Measurements from ENCODE around the gene TNS3. TPM values are rescaled to one million over a fixed set of nuclear protein-coding genes. Genes with fewer than 3 reads are reported as not detected.
"Not testable (repeated sequence)": the region's sequence is repeated elsewhere in the genome, so short reads cannot be mapped to it uniquely, and the experiment has no call there.

TNS3 gene
- polyA plus RNA-seq, 3 donors: 85.9 to 94.6 (median 88.0) TPM

DNA sequence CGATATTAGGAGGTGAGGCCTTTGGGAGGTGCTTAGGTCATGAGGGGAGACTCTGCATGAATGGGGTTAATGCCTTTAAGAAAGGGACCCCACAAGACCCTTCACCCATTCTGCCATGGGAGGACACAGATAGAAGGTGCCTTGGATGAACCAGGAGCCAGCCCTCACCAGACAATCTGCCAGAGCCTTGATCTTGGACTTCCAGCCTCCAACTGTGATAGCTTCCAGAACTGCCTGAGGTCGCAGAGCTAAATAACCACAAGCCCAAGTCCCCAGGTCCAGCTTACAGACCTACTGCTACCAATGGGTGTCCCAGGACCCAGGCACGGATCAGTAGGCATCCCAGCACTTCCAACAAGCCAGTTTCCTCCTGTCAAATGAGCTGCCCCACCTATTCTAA is 37.5 kb downstream of the TNS3 start:
- no peak for DNase-seq (ENCODE audit: low read depth in 3 of 3, low spot score in 2 of 3)

DNA sequence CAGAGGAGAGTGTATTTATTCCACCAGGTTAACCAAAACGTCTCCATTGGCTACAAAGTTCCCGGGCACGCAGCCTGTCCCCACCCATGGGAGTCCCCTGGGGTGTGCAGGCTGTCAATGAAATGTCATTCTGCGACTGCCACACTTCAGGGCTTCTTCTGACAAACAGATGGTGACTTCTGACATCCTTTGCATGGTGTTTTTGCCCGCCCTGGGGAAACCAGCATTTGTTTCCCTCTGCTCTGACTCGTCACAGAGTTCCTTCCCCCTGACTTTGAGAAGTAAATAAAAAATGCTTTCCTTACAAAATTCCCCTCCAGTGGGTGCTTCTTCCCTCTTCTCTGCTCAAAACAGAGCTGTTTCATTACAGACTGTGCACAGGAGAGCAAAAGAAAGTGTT is 38.2 kb downstream of the TNS3 start:
- DNase-seq (ENCODE audit: low read depth in 3 of 3, low spot score in 2 of 3): no peak

DNA sequence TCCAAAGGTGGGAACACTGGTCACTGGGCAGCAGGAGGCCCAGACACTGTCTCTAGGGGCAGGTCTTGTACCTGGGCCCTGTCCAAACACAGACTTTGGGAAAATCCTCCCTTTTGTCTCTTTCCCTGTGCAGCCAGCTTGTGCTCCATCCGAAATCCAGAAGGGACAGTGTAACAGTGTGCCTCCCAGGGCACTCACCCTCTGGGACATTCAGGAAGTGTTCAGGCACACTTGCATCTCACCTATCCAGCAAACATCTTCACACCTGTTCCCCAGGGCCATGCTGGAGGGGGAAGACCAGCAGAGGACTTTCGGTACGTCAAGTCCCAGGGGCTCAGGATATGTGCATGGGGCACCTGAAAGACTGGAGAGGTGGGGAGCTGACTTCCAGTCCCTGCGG is 38.9 kb downstream of the TNS3 start:
- DNase-seq (ENCODE audit: low read depth in 3 of 3, low spot score in 2 of 3): no peak

DNA sequence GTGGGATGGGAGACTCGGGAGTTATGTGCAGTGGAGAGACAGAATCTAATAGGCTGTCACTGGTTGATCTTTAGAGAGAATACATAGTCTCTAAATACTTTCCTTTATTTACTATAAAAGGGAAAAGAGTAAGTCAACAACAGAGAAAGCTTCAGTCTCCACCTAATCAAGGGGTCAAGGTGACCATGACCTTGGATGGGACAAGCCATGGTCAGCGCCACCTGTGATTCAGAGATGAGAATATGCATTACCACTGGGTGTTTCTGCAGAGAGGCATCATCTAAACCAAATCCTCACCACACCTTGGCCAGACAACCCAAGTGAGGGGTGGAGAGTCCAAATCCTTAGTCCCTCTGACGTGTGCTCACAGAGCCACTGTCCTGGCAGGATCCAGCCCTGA is 39.9 kb downstream of the TNS3 start:
- no peak for DNase-seq (ENCODE audit: low read depth in 3 of 3, low spot score in 2 of 3)

DNA sequence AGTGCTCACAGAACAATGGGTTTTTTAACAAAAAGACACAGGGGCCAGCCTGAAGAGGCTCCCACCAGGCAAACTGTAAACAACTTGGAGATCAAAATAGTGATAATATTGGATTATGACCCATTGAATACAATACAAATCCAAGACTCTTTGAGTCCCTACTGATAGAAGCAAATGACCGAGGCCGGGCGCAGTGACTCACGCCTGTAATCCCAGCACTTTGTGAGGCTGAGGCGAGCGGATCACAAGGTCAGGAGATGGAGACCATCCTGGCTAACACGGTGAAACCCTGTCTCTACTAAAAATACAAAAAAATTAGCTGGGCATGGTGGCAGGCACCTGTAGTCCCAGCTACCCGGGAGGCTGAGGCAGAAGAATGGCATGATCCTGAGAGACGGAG is 40.4 kb downstream of the TNS3 start:
- DNase-seq (ENCODE audit: low read depth in 3 of 3, low spot score in 2 of 3): not testable (repeated sequence)

DNA sequence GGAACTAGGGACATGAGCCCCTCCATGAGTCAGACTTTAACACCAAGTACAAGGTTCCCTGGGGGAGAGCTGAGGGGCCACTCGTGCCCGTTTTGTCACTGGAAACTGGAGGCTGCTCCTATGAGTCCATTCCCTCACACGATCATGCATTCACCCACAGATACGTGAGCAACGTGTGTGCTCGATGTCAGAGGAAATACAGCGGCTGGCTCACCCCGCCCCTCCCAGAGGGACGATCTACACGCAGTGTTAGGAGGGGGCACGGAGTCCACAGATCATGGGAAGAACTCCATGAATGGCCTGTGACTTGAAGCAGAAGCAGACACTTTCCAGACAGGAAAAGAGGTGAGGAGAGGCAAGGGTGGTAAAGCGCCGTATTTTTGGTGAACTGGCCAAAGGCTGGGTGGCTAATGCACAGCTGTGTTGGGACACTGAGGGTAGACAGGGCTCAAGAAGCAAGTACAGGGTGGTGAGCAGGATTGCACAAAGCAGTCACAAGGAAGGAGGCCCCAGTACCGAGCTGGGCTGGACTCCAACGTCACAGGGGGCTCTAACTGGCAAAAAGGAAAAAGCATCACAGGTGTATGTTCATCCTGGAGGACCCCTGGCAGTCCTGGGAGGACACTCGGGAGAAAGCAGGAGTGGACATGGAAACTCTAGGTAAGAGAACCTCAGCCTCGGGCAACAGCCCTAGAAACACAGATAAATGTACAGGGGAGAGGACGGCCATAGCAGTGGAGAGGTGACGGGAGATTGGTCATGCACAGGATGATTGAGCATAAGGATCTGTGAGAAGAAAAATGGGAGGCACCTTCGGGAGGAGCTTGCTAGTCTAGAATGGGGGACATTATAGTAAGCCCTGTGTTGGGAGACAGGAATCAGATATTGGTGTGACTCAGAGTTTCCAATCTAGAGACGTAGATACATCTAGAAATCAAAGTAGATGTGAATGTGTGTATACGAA is 41.2 kb downstream of the TNS3 start:
- no peak for DNase-seq (ENCODE audit: low read depth in 3 of 3, low spot score in 2 of 3)

DNA sequence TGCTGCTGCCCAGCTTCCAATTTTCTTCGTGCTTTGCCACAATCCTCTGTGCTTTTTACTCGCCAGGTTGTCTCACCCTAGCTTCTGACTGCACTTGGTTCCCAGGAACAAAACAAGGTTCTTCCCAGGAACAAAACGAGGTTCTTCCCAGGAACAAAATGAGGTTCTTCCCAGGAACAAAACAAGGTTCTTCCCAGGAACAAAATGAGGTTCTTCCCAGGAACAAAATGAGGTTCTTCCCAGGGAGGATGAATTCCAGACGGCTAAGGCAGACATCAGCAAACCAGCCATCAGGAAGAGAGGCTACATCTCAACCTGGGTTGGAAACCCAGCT is 41.9 kb downstream of the TNS3 start:
- no peak for DNase-seq (ENCODE audit: low read depth in 3 of 3, low spot score in 2 of 3)

DNA sequence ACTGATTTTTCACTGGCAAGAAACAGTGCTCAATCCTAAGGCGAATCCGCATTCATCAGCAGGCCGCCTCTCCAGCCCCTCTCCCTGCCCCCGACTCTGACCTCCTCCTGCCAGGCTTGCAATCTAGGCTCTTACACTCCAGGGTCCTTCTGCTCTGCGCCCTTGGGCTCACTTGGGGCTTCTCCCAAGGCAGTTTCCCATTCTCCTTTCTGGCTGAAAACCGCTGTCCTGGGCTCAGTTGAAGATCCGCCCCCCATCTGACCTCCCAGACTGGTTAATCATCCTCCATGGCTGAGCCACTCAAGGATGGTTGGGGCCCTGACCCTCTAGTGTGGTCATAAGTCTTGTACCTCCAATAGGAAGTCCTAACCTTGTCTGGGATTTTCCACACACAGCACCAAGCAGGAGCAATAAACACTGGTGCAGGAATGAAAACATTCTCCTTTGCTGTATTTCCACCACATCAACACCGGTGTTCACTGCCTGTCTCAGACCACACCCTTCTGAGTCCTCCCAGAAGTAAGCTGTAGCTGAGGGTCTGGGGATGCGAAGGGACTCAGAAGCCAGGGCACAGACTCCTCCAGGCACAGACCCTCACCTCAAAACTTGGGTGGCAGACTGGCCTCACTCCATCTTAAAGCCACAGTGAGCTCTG is 42.4 kb downstream of the TNS3 start:
- no peak for DNase-seq (ENCODE audit: low read depth in 3 of 3, low spot score in 2 of 3)

DNA sequence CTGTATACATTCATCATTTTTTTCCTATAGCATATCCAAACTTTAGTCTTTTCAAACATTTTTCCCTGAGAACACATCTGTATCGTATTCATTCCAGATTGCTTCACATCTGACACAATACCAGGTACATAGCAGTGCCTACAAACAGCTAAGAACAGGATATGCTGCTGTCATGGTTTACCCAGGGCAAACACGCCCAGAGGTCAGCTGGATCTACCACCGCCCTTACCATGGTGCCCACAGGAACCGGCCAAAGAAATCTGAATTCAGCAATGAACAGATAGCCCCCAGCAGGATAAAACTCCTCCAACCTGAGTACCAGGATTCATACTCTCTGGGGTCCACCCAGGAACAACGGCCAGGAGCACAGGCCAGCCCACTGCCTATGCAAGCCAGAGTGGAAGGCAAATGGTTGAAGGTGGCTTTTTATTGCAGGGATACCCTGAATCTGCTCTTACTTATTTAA is 43.0 kb downstream of the TNS3 start:
- DNase-seq (ENCODE audit: low read depth in 3 of 3, low spot score in 2 of 3): no peak

DNA sequence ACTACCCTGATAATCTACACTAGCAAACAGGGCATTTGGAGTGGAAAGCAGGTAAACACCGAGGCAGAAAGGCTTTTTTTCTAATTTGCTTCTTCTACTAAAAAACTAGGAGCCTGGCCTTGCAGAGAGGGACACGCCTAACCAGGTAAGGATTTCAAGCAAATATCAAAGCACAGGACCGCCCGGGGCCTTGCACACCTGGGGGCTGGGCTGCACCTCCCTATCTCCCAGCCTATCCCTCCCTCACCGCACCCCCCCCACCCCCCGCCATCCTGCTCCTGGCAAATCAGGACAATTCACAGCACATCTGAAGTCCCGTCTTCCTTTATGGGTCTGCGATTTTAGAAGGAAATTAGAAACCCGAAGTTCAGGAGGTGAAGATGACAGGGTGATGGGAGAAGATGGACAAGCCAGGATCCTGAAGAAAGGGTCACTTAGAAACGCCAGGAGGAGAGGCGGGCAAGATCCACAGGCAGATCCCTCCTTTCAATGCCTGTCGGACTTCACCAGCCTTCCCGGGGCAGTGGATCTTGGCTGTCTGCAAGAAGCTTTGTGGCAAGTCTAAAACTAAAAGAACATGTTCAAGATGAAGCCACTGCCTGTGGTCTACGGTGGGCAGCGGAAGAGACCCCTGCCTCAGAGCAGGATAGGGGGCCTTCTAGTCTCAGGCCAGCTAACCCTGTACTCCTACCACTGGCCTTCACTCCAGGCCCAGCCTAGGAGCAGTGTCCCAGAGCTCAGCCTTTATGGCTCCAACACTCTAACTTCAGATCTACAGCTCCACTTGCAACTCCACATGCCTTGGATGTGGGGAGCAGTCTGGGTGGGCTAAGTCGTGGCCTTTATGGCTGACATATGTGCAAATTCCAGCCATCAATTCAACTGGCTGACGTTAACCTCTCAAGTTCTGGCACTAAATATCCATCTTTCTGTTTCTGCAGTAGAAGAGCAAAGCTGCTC is 43.9 kb downstream of the TNS3 start:
- DNase-seq (ENCODE audit: low read depth in 3 of 3, low spot score in 2 of 3): peak in 1 of 3 donors; percentile 59

DNA sequence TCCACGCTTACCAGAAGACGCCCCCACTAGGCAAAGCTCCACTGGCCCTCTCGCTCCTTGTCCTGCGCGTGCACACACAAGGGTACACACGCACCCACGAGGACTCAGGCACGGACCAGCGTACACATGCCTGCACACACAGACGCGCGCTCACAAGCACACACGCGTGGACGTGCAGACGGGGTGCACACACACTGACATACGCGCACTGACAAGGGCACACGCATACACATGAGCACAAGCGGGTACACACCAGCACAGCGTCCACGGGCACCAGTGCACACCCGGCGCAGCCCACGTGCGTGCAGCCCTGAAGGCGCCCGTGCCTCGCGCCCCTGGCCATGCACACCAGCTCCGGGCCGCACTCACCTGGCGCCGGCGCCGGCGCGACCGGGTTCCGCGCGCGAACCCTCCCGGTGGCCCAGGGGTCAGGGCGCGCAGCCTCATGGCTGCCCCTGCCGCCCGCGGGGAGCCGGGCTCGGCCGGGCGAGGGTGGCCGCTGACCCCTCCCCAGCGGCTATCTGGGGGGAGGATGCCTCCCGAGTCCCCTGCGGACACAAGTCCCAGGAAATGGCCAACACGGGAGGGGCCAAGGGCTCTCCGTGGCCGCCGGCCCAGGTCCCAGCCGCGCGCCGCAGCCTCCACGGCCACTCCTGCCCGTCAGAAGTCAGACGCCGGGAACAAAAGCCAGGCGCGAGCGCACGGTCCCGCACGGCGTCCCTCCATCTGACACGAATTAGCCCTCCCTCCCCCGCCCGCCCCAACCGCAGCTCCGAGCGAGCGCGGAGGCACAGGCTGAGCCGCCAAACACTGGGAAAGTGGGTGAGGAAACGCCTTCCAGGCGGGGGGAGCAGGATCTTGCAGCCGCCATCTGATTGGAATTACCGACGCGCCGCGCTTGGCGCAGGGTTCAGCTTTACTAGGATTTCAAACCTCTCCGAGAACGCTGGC is 45.0 kb downstream of the TNS3 start:
- no peak for DNase-seq (ENCODE audit: low read depth in 3 of 3, low spot score in 2 of 3)

DNA sequence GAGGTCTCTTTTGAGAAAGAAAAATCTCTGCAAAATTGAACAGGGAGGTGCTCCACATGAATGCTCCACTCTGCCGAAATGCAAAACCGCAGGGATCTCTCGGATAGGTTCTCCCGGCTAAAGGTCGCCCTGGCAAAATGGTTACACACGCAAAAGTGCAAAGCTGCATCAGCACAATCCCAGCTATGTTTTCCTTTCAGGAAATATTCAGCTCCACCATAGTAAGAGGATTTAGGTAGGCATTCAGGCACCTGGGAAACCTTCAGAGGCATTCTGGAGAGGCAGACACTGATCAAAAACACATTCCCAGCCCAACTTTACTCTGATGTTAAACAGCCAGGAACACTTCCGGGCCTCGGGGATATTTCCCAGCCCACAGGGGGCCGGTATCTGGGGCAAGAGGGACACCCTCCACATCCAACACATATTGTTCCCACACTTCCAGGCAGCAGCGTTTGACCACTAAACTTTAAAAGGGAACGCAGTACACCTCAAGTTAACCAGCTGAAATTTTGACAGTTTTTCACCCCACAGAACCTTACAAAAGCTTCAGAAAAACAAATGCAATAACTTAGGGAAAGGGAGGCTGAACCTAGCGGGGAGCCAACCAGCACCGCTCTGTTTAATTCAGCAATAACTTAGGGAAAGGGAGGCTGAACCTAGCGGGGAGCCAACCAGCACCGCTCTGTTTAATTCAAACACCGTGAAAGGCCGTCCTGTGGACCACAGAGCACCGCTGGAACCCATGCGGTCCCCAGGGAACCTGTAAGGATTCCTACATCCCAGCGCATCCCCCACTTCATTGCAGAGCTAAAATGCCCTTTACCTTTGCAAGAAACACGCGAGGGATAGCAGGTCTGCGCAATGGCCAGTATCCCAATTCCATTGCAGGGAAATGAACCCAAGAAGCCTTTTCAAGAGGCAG is 45.9 kb downstream of the TNS3 start:
- no peak for DNase-seq (ENCODE audit: low read depth in 3 of 3, low spot score in 2 of 3)

DNA sequence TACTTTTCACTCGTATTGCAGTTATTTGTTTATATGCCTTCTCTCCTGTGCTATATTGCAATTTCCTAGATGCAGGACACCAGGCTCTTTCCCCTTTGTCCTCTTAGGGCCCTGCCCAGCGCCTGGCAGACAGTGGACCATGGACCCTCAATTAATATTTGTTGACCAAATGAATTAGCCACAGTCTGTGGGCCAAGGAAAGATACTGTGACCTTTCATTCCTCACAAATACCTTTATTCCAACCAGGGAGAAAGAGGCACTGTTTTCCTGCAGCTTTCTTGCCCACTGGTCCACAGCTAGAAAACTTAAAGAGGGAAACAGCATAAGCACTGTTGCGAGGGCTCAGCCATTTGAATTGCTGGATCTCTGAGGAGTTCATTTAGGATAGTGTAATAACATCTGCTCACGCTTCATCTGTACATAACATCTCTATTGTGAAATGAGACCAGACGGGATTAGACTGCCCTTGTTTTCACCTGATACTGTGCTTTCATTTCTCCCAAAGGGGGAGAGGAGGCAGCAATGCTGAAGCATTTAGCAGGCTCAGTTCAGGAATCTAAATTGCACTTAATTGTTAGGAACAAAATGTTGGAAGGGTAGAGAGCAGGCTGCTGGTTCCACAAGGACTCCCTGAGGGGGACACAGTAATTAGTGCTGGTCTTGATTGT is 46.7 kb downstream of the TNS3 start:
- DNase-seq (ENCODE audit: low read depth in 3 of 3, low spot score in 2 of 3): no peak

DNA sequence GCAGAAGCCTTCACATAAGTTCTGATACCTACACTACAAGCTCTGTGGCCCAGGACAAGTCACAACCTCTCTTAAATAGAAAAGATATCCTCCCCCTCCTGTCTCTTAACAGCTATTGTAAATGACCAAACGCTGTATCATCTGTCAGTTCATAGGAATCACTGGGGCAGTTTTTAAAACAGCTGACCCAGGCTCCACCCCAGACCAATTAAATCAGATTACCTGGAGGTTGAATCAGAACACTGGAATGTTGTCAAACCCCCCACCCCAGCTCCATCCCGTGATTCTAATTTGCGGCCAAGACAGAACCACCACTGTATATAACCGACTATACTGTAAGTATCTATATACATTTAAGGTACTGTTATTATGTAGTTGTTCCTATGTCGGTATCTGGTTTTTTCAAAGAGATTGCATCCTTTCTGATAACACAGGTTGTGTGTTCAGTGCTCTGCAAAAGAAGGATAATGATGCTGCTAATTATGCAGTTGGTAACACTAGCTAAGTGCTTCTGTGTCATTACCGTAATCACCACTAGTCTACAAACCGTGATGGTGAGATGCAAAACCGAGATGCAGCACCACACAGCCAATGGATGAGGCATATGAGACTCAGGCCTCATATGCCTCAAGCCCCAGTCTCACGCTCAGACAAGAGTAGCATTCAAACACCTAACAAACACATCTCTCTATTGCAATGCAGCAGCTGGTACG is 47.4 kb downstream of the TNS3 start:
- no peak for DNase-seq (ENCODE audit: low read depth in 3 of 3, low spot score in 2 of 3)

DNA sequence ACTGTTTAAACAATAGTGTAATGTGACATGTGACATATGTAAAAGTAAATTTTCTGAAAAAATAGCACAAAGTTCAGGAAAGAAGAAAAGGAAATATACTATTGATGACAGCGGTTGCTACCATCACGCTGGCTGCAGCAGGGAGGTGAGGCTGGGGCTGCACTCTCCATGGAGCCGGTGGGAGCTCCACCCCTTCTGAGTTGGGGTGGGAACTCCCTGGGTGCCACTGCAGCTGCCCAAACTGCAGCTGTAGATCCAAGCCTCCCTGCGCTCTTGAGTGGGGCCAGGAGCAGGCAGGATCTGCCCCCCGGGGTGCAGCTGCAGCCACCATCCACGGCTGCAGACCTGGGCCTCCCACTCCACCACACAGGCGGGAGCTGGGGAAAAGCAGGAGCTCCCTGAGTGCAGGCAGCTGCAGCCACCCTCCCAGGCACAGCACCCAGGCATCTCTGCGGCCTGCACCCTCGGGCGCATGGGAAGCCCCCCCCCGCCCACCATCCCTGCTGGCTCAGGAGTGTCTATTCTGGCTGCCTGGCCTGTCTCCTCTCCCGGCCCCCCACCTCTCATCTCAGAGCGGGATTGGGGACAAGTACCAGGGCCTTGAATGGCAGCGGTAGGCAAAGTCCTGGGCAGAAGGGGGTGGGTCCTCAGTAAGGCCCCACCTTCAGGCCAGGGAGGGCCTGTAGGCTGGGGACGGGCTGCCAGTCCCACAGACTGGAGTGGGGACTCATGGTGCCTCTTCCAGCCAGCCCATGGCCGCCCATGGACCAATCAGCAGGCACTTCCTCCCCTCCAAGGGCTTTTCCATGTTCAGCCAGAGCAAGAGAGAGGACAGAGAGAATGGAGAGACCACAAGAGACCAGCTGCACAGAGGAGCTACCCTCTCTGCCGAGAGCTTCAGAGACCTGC is 50.1 kb downstream of the TNS3 start:
- no peak for DNase-seq (ENCODE audit: low read depth in 3 of 3, low spot score in 2 of 3)

DNA sequence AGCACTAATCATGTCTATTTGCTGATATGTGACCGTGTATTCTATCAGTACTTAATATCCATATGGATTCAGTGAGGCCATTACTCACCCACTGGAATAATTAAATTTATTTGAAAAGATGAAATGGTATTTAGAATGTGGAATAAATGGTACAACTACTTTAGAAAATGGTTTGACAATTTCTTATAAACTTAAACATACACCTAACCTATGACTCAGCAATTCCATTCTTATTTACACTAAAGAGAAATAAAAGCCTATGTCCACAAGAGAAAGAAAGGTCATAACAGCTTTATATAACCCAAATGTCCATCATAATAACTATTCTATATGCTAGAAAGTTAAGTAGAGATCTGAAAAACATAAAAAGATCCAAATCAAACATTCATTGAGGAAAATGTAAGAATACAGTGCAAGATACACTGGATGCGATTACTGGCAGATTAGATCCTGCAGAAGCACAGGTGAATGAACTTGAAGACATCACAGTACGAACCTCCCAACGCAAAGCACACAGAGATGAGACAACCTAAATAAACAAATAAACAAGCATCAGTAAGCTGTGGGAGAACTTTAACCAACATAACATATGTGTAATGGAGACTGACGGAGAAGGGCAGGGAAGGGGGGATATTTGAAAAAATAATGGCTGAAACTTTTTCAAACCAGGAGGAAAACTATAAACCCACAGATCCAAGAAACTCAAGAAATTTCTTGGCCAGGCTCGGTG is 51.9 kb downstream of the TNS3 start:
- no peak for DNase-seq (ENCODE audit: low read depth in 3 of 3, low spot score in 2 of 3)

All from right renal cortex interstitium (tissue), 3 donors.